Measurements from ENCODE around the gene SKA2. TPM values are rescaled to one million over a fixed set of nuclear protein-coding genes. Genes with fewer than 3 reads are reported as not detected.

The SKA2 gene
- total and polyA plus RNA-seq, 2 of the 8 experiments (the other 6 are each of a cell fraction or from before 2014, with no cell fraction given): 15.6 to 95.8 TPM

GRCh38 chr17:59067756-59068155 is 87.2 kb downstream of the SKA2 start:
- Histone ChIP-seq H3K4me2 (ENCODE audit: insufficient read depth in 1 of 2, low read depth in 2 of 2, low read length in 2 of 2) (no peak overlapping the region), H3K79me2 (ENCODE audit: control insufficient read depth in 1 of 2, insufficient read depth in 2 of 2, low read length in 2 of 2) (no peaks in the 10 kb centered on the region), H2BK120ac (replicated peaks; ENCODE audit: low read depth, low read length) (no peak overlapping the region), H2AK5ac (ENCODE audit: low read depth, low read length) (no peak overlapping the region), H3K14ac (ENCODE audit: insufficient read length) (no peak overlapping the region), H3K4me3 (ENCODE audit: extremely low read depth in 1 of 4, insufficient read depth in 2 of 4, low read depth in 3 of 4, low read length in 4 of 4) (no peak overlapping the region), H2BK20ac (ENCODE audit: low read length) (no peak overlapping the region), H3K27me3 (replicated peaks in 1 of 4; ENCODE audit: control insufficient read depth in 3 of 4, extremely low read depth in 1 of 4, insufficient read depth in 3 of 4, low read length in 3 of 4) (no peaks in the 10 kb centered on the region), H3K79me1 (ENCODE audit: low read depth, low read length) (no peaks in the 10 kb centered on the region), H4K20me1 (replicated peaks in 1 of 2; ENCODE audit: control insufficient read depth in 1 of 2, insufficient read depth in 2 of 2, low read length in 2 of 2) (no peaks in the 10 kb centered on the region), H3K56ac (replicated peaks; ENCODE audit: insufficient read length, low read depth, low read length) (no peak overlapping the region), H3K9ac (replicated peaks in 1 of 4; ENCODE audit: extremely low read depth in 1 of 4, low read depth in 3 of 4, low read length in 3 of 4) (no peak overlapping the region), H3K18ac (ENCODE audit: extremely low read depth, low read length) (no peak overlapping the region), H3K9me3 (ENCODE audit: insufficient read depth in 2 of 2, low read depth in 1 of 2, low read length in 1 of 2) (no peaks in the 10 kb centered on the region), H2AFZ (ENCODE audit: low read length) (no peak overlapping the region), H3K23ac (ENCODE audit: insufficient read length) (no peak overlapping the region), H2BK12ac (ENCODE audit: low read depth, low read length) (no peak overlapping the region), H2BK5ac (ENCODE audit: low read depth, low read length) (no peak overlapping the region), H4K8ac (ENCODE audit: extremely low read depth, insufficient read depth, low read length) (no peak overlapping the region), H3K4me1 (replicated peaks in 1 of 4; ENCODE audit: control insufficient read depth in 3 of 4, insufficient read depth in 4 of 4, low read length in 3 of 4) (no peaks in the 10 kb centered on the region), H3K23me2 (ENCODE audit: low read depth, low read length) (no peaks in the 10 kb centered on the region), H2BK15ac (ENCODE audit: low read length) (no peak overlapping the region), H3K4ac (replicated peaks; ENCODE audit: insufficient read length, low read depth, low read length) (no peak overlapping the region), H3K27ac (ENCODE audit: low read depth, low read length) (no peak overlapping the region), H4K91ac (replicated peaks; ENCODE audit: insufficient read length, low read length) (no peak overlapping the region), H4K5ac (ENCODE audit: insufficient read length, low read depth, low read length) (no peak overlapping the region), H3K36me3 (ENCODE audit: control insufficient read depth in 2 of 4, insufficient read depth in 4 of 4, low read length in 3 of 4) (peaks cover 6 to 44% (median 15%) of the 10 kb centered on the region in 4 experiments)
- ChIA-PET CTCF (ENCODE audit: partially characterized antibody) (no interaction called here), POLR2A (ENCODE audit: partially characterized antibody) (no interaction called here)
- no peak for FAIRE-seq
- no peak for DNase-seq (ENCODE audit: low read depth in 1 of 2, low spot score in 2 of 2)
- 94% methylated on average over 6 of the region's 6 CpGs; no CpG with 5 or more reads in 1 of the 2 experiments for WGBS, 2 experiments (ENCODE audit: extremely low coverage in 1 of 2, insufficient coverage in 1 of 2, insufficient read length in 1 of 2, insufficient replicate concordance in 2 of 2, low coverage in 1 of 2, low lambda C conversion rate in 2 of 2, missing lambda C conversion rate in 1 of 2)
- no peak for TF ChIP-seq YY1 (IDR thresholded peaks at IDR 0.05; ENCODE audit: low read depth, low read length)
- TF ChIP-seq JUN (IDR thresholded peaks at IDR 0.05; ENCODE audit: low read depth, low read length): no peak
- TF ChIP-seq RNF2 (IDR thresholded peaks at IDR 0.05; ENCODE audit: borderline replicate concordance, low read depth, low read length, missing control alignments, poor library complexity, severe bottlenecking): no peak
- no peak for TF ChIP-seq MAFK (IDR thresholded peaks at IDR 0.05; ENCODE audit: low read depth, low read length)
- TF ChIP-seq EGR1 (IDR thresholded peaks at IDR 0.05; ENCODE audit: borderline replicate concordance, low read depth, low read length): no peak
- TF ChIP-seq NANOG (IDR thresholded peaks at IDR 0.05; ENCODE audit: insufficient read depth, low read depth, low read length, poor library complexity, severe bottlenecking): no peak
- TF ChIP-seq SP1 (IDR thresholded peaks at IDR 0.05; ENCODE audit: low read depth, low read length): no peak
- no peak for TF ChIP-seq KDM1A (IDR thresholded peaks at IDR 0.05; ENCODE audit: borderline replicate concordance, low read length)
- TF ChIP-seq BACH1 (IDR thresholded peaks at IDR 0.05; ENCODE audit: low read length): no peak
- no peak for TF ChIP-seq CHD1 (IDR thresholded peaks at IDR 0.05; ENCODE audit: low read depth, low read length)
- TF ChIP-seq FOSL1 (IDR thresholded peaks at IDR 0.05; ENCODE audit: insufficient read depth, low read depth, low read length): no peak
- TF ChIP-seq SIRT6 (IDR thresholded peaks at IDR 0.05; ENCODE audit: low read length): no peak
- TF ChIP-seq, protein P1, sequence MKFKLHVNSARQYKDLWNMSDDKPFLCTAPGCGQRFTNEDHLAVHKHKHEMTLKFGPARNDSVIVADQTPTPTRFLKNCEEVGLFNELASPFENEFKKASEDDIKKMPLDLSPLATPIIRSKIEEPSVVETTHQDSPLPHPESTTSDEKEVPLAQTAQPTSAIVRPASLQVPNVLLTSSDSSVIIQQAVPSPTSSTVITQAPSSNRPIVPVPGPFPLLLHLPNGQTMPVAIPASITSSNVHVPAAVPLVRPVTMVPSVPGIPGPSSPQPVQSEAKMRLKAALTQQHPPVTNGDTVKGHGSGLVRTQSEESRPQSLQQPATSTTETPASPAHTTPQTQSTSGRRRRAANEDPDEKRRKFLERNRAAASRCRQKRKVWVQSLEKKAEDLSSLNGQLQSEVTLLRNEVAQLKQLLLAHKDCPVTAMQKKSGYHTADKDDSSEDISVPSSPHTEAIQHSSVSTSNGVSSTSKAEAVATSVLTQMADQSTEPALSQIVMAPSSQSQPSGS (IDR thresholded peaks at IDR 0.05; ENCODE audit: low read length): no peak
- TF ChIP-seq PHF8 (conservative IDR thresholded peaks at IDR 0.05; ENCODE audit: low read depth, low read length): no peak
